Loucy (cell line): Measurements from ENCODE around the gene C1orf35.

ENCODE experiments used
- H2AFZ ChIP-seq: fragments of 200-600 bp; sonication (generic); 2 replicates; pipeline ENCODE4 v1.6.0; 2016; ENCODE audit warnings: antibody characterized with exemption, mild to moderate bottlenecking, low read length, moderate library complexity
- H3F3A ChIP-seq: fragments of 200-600 bp; 2 replicates; pipeline ENCODE4 v1.6.0; 2016; ENCODE audit warnings: antibody characterized with exemption, low read depth, mild to moderate bottlenecking
- H3K27me3 ChIP-seq: fragments of 200-600 bp; sonication (generic); 2 replicates; pipeline ENCODE4 v1.6.1; 2014; ENCODE audit warnings: low read length, mild to moderate bottlenecking; ENCODE audit not compliant: insufficient read depth, poor library complexity, severe bottlenecking
- H3K36me3 ChIP-seq: fragments of 200-600 bp; sonication (generic); 2 replicates; pipeline ENCODE4 v1.6.1; 2016; ENCODE audit warnings: low read length; ENCODE audit not compliant: insufficient read depth
- H3K4me1 ChIP-seq: fragments of 200-600 bp; sonication (generic); 2 replicates; pipeline ENCODE4 v1.5.1; 2014; ENCODE audit warnings: low read length, mild to moderate bottlenecking; ENCODE audit not compliant: insufficient read depth, poor library complexity, severe bottlenecking
- H3K4me2 ChIP-seq: fragments of 200-600 bp; sonication (generic); 2 replicates; pipeline ENCODE4 v1.6.0; 2014; ENCODE audit warnings: antibody characterized with exemption, low read length, low read depth, mild to moderate bottlenecking; ENCODE audit not compliant: poor library complexity, severe bottlenecking
- H3K4me3 ChIP-seq: fragments of 200-600 bp; sonication (generic); 2 replicates; pipeline ENCODE4 v1.5.1; 2014; ENCODE audit warnings: low read length, mild to moderate bottlenecking, mixed read lengths; ENCODE audit not compliant: poor library complexity, severe bottlenecking
- H3K79me2 ChIP-seq: fragments of 200-600 bp; sonication (generic); 2 replicates; pipeline ENCODE4 v1.6.1; 2014; ENCODE audit warnings: low read length; ENCODE audit not compliant: insufficient read depth
- H3K9ac ChIP-seq: fragments of 200-600 bp; sonication (generic); 2 replicates; pipeline ENCODE4 v1.6.0; 2014; ENCODE audit warnings: mild to moderate bottlenecking, low read depth, low read length, moderate library complexity; ENCODE audit not compliant: poor library complexity, severe bottlenecking
- H3K9me2 ChIP-seq: fragments of 200-600 bp; sonication (generic); replicated peaks from 2 replicates; pipeline ENCODE4 v1.6.1; 2016; ENCODE audit warnings: low read depth, low read length, mixed read lengths
- H3K9me3 ChIP-seq: fragments of 200-600 bp; sonication (generic); 2 replicates; pipeline ENCODE4 v1.6.1; 2014; ENCODE audit warnings: mild to moderate bottlenecking, antibody characterized with exemption, low read length, low read depth; ENCODE audit not compliant: insufficient read depth
- H4K20me1 ChIP-seq: fragments of 200-600 bp; sonication (generic); 2 replicates; pipeline ENCODE4 v1.6.0; 2014; ENCODE audit warnings: antibody characterized with exemption, low read length, mild to moderate bottlenecking; ENCODE audit not compliant: insufficient read depth, poor library complexity, severe bottlenecking
- CTCF ChIP-seq: fragments of 200-600 bp; sonication (generic); conservative IDR thresholded peaks from 2 replicates; pipeline ENCODE4 v1.5.1; 2014; ENCODE audit warnings: mild to moderate bottlenecking, antibody characterized with exemption, low read length
- EZH2phosphoT487 ChIP-seq: fragments of 200-600 bp; IDR thresholded peaks from 2 replicates; pipeline ENCODE4 v1.6.1; 2018; ENCODE audit warnings: antibody characterized with exemption, mild to moderate bottlenecking, moderate library complexity, borderline replicate concordance

The C1orf35 gene

GRCh38 chr1:228070173-228070572 lies 33.0 kb downstream of the C1orf35 start:
- Histone ChIP-seq H3K9ac (no peak overlapping the region), H3F3A (no peaks in the 10 kb centered on the region), H3K9me3 (no peaks in the 10 kb centered on the region), H3K4me1 (no peaks in the 10 kb centered on the region), H3K36me3 (no peaks in the 10 kb centered on the region), H3K4me3 (no peak overlapping the region), H3K4me2 (no peak overlapping the region), H3K79me2 (no peaks in the 10 kb centered on the region), H4K20me1 (no peaks in the 10 kb centered on the region), H2AFZ (no peak overlapping the region), H3K9me2 (no peaks in the 10 kb centered on the region), H3K27me3 (no peaks in the 10 kb centered on the region)
- no peak for TF ChIP-seq EZH2phosphoT487
- no peak for TF ChIP-seq CTCF

- H3K9ac ChIP-seq, result no peak overlapping the region
- H3F3A ChIP-seq, result no peaks in the 10 kb centered on the region
- no peaks in the 10 kb centered on the region for H3K9me2 ChIP-seq
- no peaks in the 10 kb centered on the region for H3K36me3 ChIP-seq
- H3K4me3 ChIP-seq, result no peak overlapping the region
- H3K4me2 ChIP-seq, result no peak overlapping the region
- H3K27me3 ChIP-seq, result no peaks in the 10 kb centered on the region
- H3K4me1 ChIP-seq, result no peaks in the 10 kb centered on the region
- H4K20me1 ChIP-seq, result no peaks in the 10 kb centered on the region
- H3K79me2 ChIP-seq, result no peaks in the 10 kb centered on the region
- TF ChIP-seq CTCF (no peak), EZH2phosphoT487 (no peak)
- no peaks in the 10 kb centered on the region for H3K9me3 ChIP-seq
- no peak overlapping the region for H2AFZ ChIP-seq
These were observed 34.8 kb downstream of the C1orf35 start for GRCh38 chr1:228068359-228068758.

- H3K4me3 ChIP-seq, result no peak overlapping the region
- no peaks in the 10 kb centered on the region for H3F3A ChIP-seq
- H4K20me1 ChIP-seq, result no peaks in the 10 kb centered on the region
- H3K27me3 ChIP-seq, result no peaks in the 10 kb centered on the region
- no peaks in the 10 kb centered on the region for H3K9me3 ChIP-seq
- no peak overlapping the region for H3K4me2 ChIP-seq
- no peaks in the 10 kb centered on the region for H3K9me2 ChIP-seq
- no peaks in the 10 kb centered on the region for H3K79me2 ChIP-seq
- H3K4me1 ChIP-seq, result no peaks in the 10 kb centered on the region
- no peaks in the 10 kb centered on the region for H3K36me3 ChIP-seq
- no peak for TF ChIP-seq EZH2phosphoT487
- TF ChIP-seq CTCF, result no peak
- H3K9ac ChIP-seq, result no peak overlapping the region
- H2AFZ ChIP-seq, result no peak overlapping the region
These were observed 36.1 kb downstream of the C1orf35 start for GRCh38 chr1:228066891-228067654.
